Vagina (tissue), 2 donors: ENCODE results near the gene UFD1.

Experiments used
- POLR2A ChIP-seq, 2 donors: fragments of 450-650 bp; IDR thresholded peaks; one replicate each; pipeline ENCODE4 v1.6.1; 2017; ENCODE audit warnings: antibody characterized with exemption in 2 of 2, mild to moderate bottlenecking in 2 of 2, moderate library complexity in 2 of 2
- TF ChIP-seq, protein P1 (sequence below), 3 experiments: fragments of 450-650 bp in 2 of 3; fragments of 200-600 bp in 1 of 3; sonication (generic) in 1 of 3; IDR thresholded peaks; one replicate each; pipeline ENCODE4 v1.5.1; 2017 to 2019; ENCODE audit warnings: antibody characterized with exemption in 3 of 3, mild to moderate bottlenecking in 2 of 3, moderate library complexity in 2 of 3

DNA sequence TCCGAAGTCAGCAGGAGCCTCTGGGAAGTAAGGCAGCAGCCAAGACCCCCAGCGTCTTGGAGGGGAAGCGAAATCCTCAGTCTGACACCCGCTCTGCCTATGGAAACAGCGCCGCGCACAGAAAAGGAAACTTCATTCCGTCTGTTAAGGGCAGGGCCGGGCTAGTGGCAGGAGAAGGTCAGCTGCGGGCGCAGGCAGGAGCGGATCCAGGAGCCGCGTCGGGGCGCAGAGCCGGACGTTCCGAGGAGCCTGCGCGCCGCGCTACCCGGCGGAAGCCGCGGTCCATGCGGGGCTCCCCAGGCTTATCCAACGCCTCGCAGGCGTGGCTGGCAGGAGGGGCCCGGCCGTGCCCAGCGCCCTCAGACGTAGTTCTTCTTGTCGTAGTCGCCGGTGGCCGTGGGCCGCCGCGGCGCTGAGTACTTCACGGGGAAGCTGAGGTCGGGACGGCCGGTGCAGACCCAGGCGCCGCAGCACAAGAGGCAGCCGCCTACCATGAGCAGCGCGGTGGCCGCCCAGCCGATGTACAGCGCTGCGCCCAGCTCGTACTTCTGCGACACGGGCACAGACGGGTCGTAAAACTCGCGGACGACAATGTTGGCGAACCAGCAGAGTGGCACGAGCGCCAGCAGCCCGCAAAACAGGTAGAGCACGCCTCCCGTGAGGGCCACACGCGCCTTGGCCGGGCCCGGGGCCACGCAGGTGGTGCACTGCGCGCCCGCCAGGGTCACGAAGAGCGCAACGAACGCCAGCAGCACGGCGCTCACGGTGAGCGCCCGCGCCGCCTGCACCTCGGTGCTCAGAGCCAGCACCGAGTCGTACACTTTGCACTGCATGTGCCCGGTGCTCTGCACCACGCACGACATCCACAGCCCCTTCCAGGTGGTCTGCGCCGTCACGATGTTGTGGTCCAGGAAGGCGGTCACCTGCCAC is 44.5 kb upstream of the UFD1 start:
- TF ChIP-seq, protein P1, sequence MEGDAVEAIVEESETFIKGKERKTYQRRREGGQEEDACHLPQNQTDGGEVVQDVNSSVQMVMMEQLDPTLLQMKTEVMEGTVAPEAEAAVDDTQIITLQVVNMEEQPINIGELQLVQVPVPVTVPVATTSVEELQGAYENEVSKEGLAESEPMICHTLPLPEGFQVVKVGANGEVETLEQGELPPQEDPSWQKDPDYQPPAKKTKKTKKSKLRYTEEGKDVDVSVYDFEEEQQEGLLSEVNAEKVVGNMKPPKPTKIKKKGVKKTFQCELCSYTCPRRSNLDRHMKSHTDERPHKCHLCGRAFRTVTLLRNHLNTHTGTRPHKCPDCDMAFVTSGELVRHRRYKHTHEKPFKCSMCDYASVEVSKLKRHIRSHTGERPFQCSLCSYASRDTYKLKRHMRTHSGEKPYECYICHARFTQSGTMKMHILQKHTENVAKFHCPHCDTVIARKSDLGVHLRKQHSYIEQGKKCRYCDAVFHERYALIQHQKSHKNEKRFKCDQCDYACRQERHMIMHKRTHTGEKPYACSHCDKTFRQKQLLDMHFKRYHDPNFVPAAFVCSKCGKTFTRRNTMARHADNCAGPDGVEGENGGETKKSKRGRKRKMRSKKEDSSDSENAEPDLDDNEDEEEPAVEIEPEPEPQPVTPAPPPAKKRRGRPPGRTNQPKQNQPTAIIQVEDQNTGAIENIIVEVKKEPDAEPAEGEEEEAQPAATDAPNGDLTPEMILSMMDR (IDR thresholded peaks at IDR 0.05), result no peak
- no peak for TF ChIP-seq POLR2A (IDR thresholded peaks at IDR 0.05)
